ENCODE measurements around the gene C10orf143. TPM values are rescaled to one million over a fixed set of nuclear protein-coding genes. Genes with fewer than 3 reads are reported as not detected.

Gene C10orf143
- total RNA-seq, 4 donors from 2014 or later: 0.55 to 2.5 (median 1.3) TPM

DNA sequence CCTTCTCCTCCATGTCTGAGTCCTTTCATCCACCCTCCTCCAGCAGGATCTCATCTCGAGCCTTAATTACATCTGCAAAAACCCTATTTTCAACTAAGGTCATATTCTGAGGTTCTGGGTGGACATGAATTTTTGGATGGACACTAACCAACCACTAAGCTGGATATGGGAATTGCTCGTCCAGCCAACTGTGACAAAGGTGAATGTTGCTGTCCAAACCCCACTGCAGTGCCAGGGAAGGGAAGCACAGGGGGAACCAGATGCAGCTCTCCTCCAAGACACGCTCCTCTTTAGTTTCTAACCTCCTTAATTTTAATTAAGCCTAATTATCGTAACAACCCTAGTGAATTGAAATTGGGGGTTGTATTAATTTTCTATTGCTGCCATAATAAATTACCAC, 81.4 kb downstream of the C10orf143 start:
- H3K36me3 ChIP-seq: no peaks in the 10 kb centered on the region
- H3K27me3 ChIP-seq: no peaks in the 10 kb centered on the region
- TF ChIP-seq POLR2A (IDR thresholded peaks at IDR 0.05) (no peak), CTCF (IDR thresholded peaks at IDR 0.05 in 4 of 5, conservative IDR thresholded peaks at IDR 0.05 in 1 of 5) (no peak)
- no peak overlapping the region for H3K4me3 ChIP-seq
- DNase-seq (no peak), ATAC-seq (no peak)
- no peaks in the 10 kb centered on the region for H3K9me3 ChIP-seq
- intact Hi-C loops (cut with DNase I; ENCODE audit: low total_unique reads) (no loop called here), in situ Hi-C loops (cut with MboI; ENCODE audit: low sequenced_read_pairs in 4 of 4) (no loop called here)
- H3K27ac ChIP-seq: no peak overlapping the region
- H3K4me1 ChIP-seq: no peaks in the 10 kb centered on the region

- DNase-seq: no peak
- Histone ChIP-seq H3K9me3 (no peaks in the 10 kb centered on the region), H3K27ac (no peak overlapping the region), H3K27me3 (no peaks in the 10 kb centered on the region), H3K4me1 (no peaks in the 10 kb centered on the region), H3K4me3 (no peak overlapping the region), H3K36me3 (no peaks in the 10 kb centered on the region)
- ATAC-seq: no peak
- TF ChIP-seq CTCF (IDR thresholded peaks at IDR 0.05 in 4 of 5, conservative IDR thresholded peaks at IDR 0.05 in 1 of 5) (no peak), POLR2A (IDR thresholded peaks at IDR 0.05) (no peak)
- in situ Hi-C loops (cut with MboI; ENCODE audit: low sequenced_read_pairs in 4 of 4): no loop called here
- intact Hi-C loops (cut with DNase I; ENCODE audit: low total_unique reads): no loop called here
Observed at GRCh38 chr10:130028465-130028819, 82.2 kb downstream of the C10orf143 start.

- no peak for ATAC-seq
- no peaks in the 10 kb centered on the region for H3K4me1 ChIP-seq
- in situ Hi-C loops (cut with MboI; ENCODE audit: low sequenced_read_pairs in 4 of 4): no loop called here
- peaks cover 0 to 3% (median 0%) of the 10 kb centered on the region in 3 donors for H3K27me3 ChIP-seq
- H3K36me3 ChIP-seq: no peaks in the 10 kb centered on the region
- DNase-seq: no peak
- TF ChIP-seq CTCF (IDR thresholded peaks at IDR 0.05 in 4 of 5, conservative IDR thresholded peaks at IDR 0.05 in 1 of 5): no peak
- TF ChIP-seq POLR2A (IDR thresholded peaks at IDR 0.05): no peak
- H3K4me3 ChIP-seq: no peak overlapping the region
- no peak overlapping the region for H3K27ac ChIP-seq
- H3K9me3 ChIP-seq: no peaks in the 10 kb centered on the region
- intact Hi-C loops (cut with DNase I; ENCODE audit: low total_unique reads): no loop called here
Observed at GRCh38 chr10:130027716-130028464, 82.7 kb downstream of the C10orf143 start.

- no peaks in the 10 kb centered on the region for H3K36me3 ChIP-seq
- H3K4me3 ChIP-seq: no peak overlapping the region
- H3K9me3 ChIP-seq: no peaks in the 10 kb centered on the region
- DNase-seq (no peak), ATAC-seq (no peak)
- no peaks in the 10 kb centered on the region for H3K4me1 ChIP-seq
- no peak overlapping the region for H3K27ac ChIP-seq
- H3K27me3 ChIP-seq: peaks cover 0 to 3% (median 0%) of the 10 kb centered on the region in 3 donors
- in situ Hi-C loops (cut with MboI; ENCODE audit: low sequenced_read_pairs in 4 of 4) (no loop called here), intact Hi-C loops (cut with DNase I; ENCODE audit: low total_unique reads) (no loop called here)
- no peak for TF ChIP-seq POLR2A (IDR thresholded peaks at IDR 0.05)
- TF ChIP-seq CTCF (IDR thresholded peaks at IDR 0.05 in 4 of 5, conservative IDR thresholded peaks at IDR 0.05 in 1 of 5): no peak
Observed at GRCh38 chr10:130026670-130027456, 83.8 kb downstream of the C10orf143 start.
